WERI-Rb-1 (cell line): ENCODE data around the gene HEY2.

Experiments
- DNase-seq: peaks from one replicate; pipeline ENCODE4 v3.0.0-alpha.2; 2020
- H3K27ac ChIP-seq: fragments of 250-450 bp; sonication (Bioruptor Pico); 2 replicates; pipeline ENCODE4 v1.5.1; 2020; ENCODE audit warnings: mild to moderate bottlenecking, moderate library complexity
- H3K27me3 ChIP-seq: fragments of 250-450 bp; sonication (Bioruptor Pico); 2 replicates; pipeline ENCODE4 v1.5.1; 2021; ENCODE audit warnings: mild to moderate bottlenecking, low read depth, moderate library complexity; ENCODE audit not compliant: insufficient read depth, severe bottlenecking
- H3K36me3 ChIP-seq: fragments of 250-450 bp; sonication (Bioruptor Pico); 2 replicates; pipeline ENCODE4 v1.5.1; 2020; ENCODE audit warnings: mild to moderate bottlenecking, moderate library complexity
- H3K4me3 ChIP-seq: 2 replicates; pipeline ENCODE4 v1.5.1; 2011; ENCODE audit warnings: low read depth, mild to moderate bottlenecking, control low read depth, low read length
- H3K9me3 ChIP-seq: fragments of 250-450 bp; sonication (Bioruptor Pico); 2 replicates; pipeline ENCODE4 v1.5.1; 2021; ENCODE audit warnings: mild to moderate bottlenecking, moderate library complexity; ENCODE audit not compliant: severe bottlenecking
- TF ChIP-seq, protein P1 (sequence below): IDR thresholded peaks from 2 replicates; pipeline ENCODE4 v1.5.1; 2011; ENCODE audit warnings: low read depth, mild to moderate bottlenecking, control low read depth, inconsistent platforms, low read length

The HEY2 gene

DNA sequence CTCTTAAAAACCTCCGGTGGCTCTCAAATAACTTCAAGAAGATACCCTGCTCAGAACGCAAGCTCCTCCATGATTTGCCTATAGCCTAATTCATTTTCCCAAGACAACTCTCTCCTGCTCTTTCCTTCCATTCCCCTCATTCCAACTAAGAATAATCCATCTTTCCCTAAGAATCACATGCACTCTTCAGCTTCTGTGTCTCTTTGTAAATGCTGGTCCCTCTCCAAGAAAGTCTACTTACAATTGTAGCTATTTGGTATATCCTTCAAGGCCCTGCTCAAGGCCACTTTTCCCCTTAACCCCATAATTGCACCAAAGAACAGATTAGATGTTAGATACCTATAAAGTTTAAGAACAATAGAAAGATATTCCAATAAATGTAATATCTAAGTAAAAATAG is 7.4 kb upstream of the HEY2 start:
- DNase-seq = no peak
- Histone ChIP-seq H3K27me3 (peaks cover 2% of the 10 kb centered on the region), H3K36me3 (no peaks in the 10 kb centered on the region), H3K27ac (no peak overlapping the region), H3K4me3 (no peak overlapping the region), H3K9me3 (no peaks in the 10 kb centered on the region)
- TF ChIP-seq, protein P1, sequence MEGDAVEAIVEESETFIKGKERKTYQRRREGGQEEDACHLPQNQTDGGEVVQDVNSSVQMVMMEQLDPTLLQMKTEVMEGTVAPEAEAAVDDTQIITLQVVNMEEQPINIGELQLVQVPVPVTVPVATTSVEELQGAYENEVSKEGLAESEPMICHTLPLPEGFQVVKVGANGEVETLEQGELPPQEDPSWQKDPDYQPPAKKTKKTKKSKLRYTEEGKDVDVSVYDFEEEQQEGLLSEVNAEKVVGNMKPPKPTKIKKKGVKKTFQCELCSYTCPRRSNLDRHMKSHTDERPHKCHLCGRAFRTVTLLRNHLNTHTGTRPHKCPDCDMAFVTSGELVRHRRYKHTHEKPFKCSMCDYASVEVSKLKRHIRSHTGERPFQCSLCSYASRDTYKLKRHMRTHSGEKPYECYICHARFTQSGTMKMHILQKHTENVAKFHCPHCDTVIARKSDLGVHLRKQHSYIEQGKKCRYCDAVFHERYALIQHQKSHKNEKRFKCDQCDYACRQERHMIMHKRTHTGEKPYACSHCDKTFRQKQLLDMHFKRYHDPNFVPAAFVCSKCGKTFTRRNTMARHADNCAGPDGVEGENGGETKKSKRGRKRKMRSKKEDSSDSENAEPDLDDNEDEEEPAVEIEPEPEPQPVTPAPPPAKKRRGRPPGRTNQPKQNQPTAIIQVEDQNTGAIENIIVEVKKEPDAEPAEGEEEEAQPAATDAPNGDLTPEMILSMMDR = no peak

DNA sequence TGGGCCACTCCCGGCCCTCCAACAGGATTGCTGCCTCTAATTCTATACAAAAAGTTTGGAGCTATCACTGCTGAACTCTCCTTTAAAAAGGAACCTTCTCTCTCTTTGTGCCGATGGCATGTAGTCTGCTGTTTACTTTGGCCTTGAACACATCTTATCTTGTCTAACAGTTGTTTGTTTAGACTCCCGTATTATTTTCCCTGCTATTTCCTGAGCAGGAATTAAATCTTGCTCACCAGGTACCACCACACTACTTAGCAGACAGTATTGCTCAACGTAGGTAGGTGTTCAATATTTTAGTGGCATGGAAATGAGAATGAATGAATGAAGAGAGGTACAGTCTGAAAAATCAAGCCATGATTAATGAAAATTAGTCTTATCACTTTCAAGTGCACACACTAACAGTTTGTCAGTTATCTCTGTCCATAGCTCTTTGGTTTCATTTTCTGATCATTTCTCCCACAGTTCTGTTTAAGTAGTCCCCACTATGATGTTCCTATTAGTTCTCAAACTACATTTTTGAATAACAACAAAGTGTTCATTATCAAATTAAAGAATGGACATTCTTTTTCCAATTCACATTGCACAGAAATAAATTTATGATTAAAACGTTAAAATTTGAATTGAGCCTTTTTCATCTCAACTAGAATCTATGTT is 6.8 kb upstream of the HEY2 start:
- no peak for DNase-seq

DNA sequence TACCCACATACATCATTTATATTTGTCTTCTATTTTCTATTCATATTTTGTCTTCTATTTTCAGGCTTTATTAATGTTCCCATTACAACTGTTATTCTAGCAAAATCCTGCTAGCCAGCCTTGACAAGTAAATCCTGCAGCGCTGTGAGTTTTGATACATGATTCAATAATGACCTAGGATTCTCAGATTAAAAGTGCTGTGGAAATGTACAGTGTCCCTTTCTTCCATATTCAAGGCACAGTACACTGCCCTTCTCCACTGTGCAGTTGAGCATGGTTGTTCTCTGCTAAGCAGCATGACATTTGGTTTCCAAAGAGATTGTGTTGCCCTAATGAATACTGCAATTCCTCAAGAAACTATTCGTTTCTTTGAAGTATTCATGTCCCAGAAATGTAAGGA is 5.8 kb upstream of the HEY2 start:
- DNase-seq = no peak

More for the DNA sequence above, 6.8 kb upstream of the HEY2 start:
- Histone ChIP-seq H3K9me3 (no peaks in the 10 kb centered on the region), H3K27ac (no peak overlapping the region), H3K27me3 (peaks cover 8% of the 10 kb centered on the region), H3K4me3 (no peak overlapping the region), H3K36me3 (no peaks in the 10 kb centered on the region)
- TF ChIP-seq, protein P1 = no peak

DNA sequence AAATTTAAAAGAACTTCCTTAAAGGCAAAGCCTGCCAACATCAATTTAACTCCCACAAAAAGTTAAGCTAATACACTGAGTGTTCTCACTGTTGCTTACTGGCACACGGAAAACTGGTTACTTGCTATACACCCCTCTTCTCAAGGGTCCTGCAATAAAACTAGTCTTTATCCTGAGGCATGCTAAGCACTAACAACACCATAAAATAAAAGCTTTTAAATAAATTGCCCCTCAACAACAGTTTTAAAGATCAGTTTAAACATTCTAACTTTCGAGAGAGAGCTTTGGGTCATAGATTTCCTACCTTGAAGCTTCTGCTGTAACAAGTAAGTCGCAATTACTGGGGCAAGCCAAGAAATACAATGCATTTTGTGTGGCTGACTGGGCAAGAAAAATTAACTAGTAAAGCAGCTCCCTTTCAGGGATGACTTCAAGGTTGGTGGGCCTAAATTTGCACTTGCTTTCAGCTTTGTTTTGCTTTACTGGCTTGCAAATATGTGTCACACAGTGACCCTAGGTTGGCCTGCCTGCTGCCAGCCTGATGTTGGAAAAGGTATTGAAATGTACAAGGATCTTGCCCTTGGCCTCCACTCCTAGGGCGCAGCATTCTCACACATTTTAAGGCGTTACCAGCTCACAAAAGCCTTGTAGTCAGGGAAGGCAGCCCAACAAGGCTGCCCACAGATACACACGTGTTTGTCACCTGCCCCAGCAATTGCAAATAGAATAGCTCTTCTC is 4.0 kb upstream of the HEY2 start:
- no peak overlapping the region for H3K27ac ChIP-seq
- DNase-seq = no peak
- H3K4me3 ChIP-seq = no peak overlapping the region
- TF ChIP-seq, protein P1 = no peak
- no peaks in the 10 kb centered on the region for H3K9me3 ChIP-seq
- H3K27me3 ChIP-seq = peaks cover 21% of the 10 kb centered on the region
- H3K36me3 ChIP-seq = no peaks in the 10 kb centered on the region

More for the DNA sequence above, 5.8 kb upstream of the HEY2 start:
- TF ChIP-seq, protein P1 = no peak
- H3K9me3 ChIP-seq = no peaks in the 10 kb centered on the region
- H3K4me3 ChIP-seq = no peak overlapping the region
- H3K36me3 ChIP-seq = no peaks in the 10 kb centered on the region
- H3K27me3 ChIP-seq = peaks cover 18% of the 10 kb centered on the region
- no peak overlapping the region for H3K27ac ChIP-seq

DNA sequence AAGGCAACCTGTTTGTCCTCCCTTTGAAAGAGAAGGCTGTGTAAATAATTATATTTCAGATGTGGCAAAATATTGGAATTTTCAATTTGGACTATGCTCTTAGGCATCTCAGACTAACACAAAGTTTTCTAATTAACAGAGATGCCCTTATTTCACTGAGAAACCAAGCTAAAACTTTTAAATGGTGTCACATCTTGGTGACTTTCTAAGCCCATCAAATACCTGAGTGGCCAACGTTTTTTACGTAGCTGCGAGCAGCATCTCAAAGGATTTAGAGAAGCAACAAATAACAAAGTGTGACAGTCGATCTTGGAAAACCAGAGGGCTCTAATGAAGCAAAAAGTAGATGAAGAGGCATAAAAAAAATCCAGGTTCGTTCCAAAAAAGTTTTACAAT is 3.4 kb upstream of the HEY2 start:
- TF ChIP-seq, protein P1 = no peak
- peaks cover 21% of the 10 kb centered on the region for H3K27me3 ChIP-seq
- H3K9me3 ChIP-seq = no peaks in the 10 kb centered on the region
- no peak overlapping the region for H3K27ac ChIP-seq
- DNase-seq = no peak
- H3K36me3 ChIP-seq = no peaks in the 10 kb centered on the region
- no peak overlapping the region for H3K4me3 ChIP-seq
